ENCODE measurements around the gene CACNB2. TPM values are rescaled to one million over a fixed set of nuclear protein-coding genes. Genes with fewer than 3 reads are reported as not detected.

The CACNB2 gene
- total and polyA plus RNA-seq, 10 of the 15 experiments (the other 5 are each of a cell fraction or from before 2014, with no cell fraction given): 0.62 to 8.1 (median 1.2) TPM

DNA sequence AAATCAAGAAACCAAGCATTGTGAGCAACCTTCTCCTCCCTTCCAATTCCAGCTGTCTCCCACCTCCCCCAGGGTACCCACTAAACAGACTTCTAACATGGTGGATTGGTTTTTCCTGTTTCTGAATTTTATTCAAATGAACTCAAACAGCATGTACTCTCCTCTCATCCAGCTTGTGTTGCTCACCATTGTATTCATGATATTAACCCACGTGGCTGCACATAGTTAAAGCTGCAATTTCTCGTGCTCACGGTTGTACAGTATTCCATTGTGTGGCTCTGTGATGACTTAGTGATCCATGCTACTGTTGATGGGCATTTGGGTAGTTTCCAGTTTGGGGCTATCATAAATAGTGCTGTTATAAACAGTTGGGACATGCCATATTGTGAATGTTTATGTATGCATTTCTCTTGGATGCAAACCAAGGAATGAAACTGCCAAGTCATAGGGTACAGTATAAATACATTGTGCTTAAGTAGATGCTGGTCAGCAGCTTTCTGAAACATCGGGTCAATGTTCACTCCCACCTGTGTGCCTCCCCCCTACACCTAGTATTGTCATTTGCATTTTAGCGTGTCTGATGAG lies 124.3 kb downstream of the CACNB2 start:
- ChIA-PET CTCF (interaction anchor here (0.7 to 1.6 kb wide), 2 partner anchors 14 to 54 kb away, joined by 3 to 5 read pairs; no protein-coding TSS in a partner anchor), RAD21 (ENCODE audit: unreplicated experiment) (no interaction called here), POLR2A (no interaction called here), SMC1A (ENCODE audit: uncharacterized antibody, unreplicated experiment) (interaction anchor here (0.9 to 1.9 kb wide), 7 partner anchors 10 to 48 kb away, joined by 3 to 7 read pairs (median 3); no protein-coding TSS in a partner anchor)
- intact Hi-C loops (cut with micrococcal nuclease; ENCODE audit: unreplicated experiment) (no loop called here), in situ Hi-C loops (cut with MboI) (no loop called here)
- H4K20me1 ChIP-seq (ENCODE audit: control insufficient read depth, insufficient read depth): no peaks in the 10 kb centered on the region
- H3K4me2 ChIP-seq (ENCODE audit: control insufficient read depth, insufficient read depth): no peak overlapping the region
- H3K4me3 ChIP-seq: no peak overlapping the region
- no peaks in the 10 kb centered on the region for H3K36me3 ChIP-seq (ENCODE audit: control insufficient read depth in 2 of 2, insufficient read depth in 2 of 2, low read length in 1 of 2)
- no peaks in the 10 kb centered on the region for H3K4me1 ChIP-seq (ENCODE audit: control insufficient read depth, insufficient read depth, low read length)
- H3K9me3 ChIP-seq (replicated peaks; ENCODE audit: control insufficient read depth, insufficient read depth, low read length): no peaks in the 10 kb centered on the region
- no peaks in the 10 kb centered on the region for H3K79me2 ChIP-seq (ENCODE audit: control insufficient read depth, insufficient read depth, low read length)
- no peak overlapping the region for H3K27ac ChIP-seq (ENCODE audit: control insufficient read depth, insufficient read depth)
- H2AFZ ChIP-seq (ENCODE audit: control insufficient read depth, low read depth, low read length): no peak overlapping the region
- H3K27me3 ChIP-seq (replicated peaks in 1 of 2; ENCODE audit: control insufficient read depth in 2 of 2, insufficient read depth in 2 of 2, low read length in 1 of 2): no peaks in the 10 kb centered on the region
- 39% methylated on average over 5 of the region's 5 CpGs for WGBS (ENCODE audit: insufficient coverage, insufficient replicate concordance, low lambda C conversion rate, missing lambda C conversion rate)
- no peak overlapping the region for H3K9ac ChIP-seq (ENCODE audit: control insufficient read depth, insufficient read depth, low read length)
- BruUV-seq (replicated peaks): no TSS peak
- FAIRE-seq: no peak
- DNase-seq (ENCODE audit: low read depth, low spot score): no peak
- ATAC-seq: no peak
- TF ChIP-seq KDM1A (IDR thresholded peaks at IDR 0.05; ENCODE audit: borderline replicate concordance) (no peak), YY1 (IDR thresholded peaks at IDR 0.05; ENCODE audit: low read depth, low read length) (no peak), EGR1 (IDR thresholded peaks at IDR 0.05; ENCODE audit: borderline replicate concordance in 1 of 2, low read depth in 2 of 2, low read length in 2 of 2) (no peak), ZBTB33 (IDR thresholded peaks at IDR 0.05) (no peak), KLF5 (IDR thresholded peaks at IDR 0.05; ENCODE audit: partially characterized antibody) (no peak), ATF2 (IDR thresholded peaks at IDR 0.05; ENCODE audit: low read length) (no peak), BRCA1 (IDR thresholded peaks at IDR 0.05; ENCODE audit: low read depth, low read length) (no peak), SP1 (IDR thresholded peaks at IDR 0.05; ENCODE audit: low read depth, low read length) (no peak), SMAD1 (IDR thresholded peaks at IDR 0.05; ENCODE audit: low read depth, partially characterized antibody) (no peak), CBFB (IDR thresholded peaks at IDR 0.05; ENCODE audit: low read depth) (no peak)
- TF ChIP-seq, protein P1, sequence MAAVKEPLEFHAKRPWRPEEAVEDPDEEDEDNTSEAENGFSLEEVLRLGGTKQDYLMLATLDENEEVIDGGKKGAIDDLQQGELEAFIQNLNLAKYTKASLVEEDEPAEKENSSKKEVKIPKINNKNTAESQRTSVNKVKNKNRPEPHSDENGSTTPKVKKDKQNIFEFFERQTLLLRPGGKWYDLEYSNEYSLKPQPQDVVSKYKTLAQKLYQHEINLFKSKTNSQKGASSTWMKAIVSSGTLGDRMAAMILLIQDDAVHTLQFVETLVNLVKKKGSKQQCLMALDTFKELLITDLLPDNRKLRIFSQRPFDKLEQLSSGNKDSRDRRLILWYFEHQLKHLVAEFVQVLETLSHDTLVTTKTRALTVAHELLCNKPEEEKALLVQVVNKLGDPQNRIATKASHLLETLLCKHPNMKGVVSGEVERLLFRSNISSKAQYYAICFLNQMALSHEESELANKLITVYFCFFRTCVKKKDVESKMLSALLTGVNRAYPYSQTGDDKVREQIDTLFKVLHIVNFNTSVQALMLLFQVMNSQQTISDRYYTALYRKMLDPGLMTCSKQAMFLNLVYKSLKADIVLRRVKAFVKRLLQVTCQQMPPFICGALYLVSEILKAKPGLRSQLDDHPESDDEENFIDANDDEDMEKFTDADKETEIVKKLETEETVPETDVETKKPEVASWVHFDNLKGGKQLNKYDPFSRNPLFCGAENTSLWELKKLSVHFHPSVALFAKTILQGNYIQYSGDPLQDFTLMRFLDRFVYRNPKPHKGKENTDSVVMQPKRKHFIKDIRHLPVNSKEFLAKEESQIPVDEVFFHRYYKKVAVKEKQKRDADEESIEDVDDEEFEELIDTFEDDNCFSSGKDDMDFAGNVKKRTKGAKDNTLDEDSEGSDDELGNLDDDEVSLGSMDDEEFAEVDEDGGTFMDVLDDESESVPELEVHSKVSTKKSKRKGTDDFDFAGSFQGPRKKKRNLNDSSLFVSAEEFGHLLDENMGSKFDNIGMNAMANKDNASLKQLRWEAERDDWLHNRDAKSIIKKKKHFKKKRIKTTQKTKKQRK (IDR thresholded peaks at IDR 0.05; ENCODE audit: low read depth, low read length): no peak
- TF ChIP-seq, protein P2, sequence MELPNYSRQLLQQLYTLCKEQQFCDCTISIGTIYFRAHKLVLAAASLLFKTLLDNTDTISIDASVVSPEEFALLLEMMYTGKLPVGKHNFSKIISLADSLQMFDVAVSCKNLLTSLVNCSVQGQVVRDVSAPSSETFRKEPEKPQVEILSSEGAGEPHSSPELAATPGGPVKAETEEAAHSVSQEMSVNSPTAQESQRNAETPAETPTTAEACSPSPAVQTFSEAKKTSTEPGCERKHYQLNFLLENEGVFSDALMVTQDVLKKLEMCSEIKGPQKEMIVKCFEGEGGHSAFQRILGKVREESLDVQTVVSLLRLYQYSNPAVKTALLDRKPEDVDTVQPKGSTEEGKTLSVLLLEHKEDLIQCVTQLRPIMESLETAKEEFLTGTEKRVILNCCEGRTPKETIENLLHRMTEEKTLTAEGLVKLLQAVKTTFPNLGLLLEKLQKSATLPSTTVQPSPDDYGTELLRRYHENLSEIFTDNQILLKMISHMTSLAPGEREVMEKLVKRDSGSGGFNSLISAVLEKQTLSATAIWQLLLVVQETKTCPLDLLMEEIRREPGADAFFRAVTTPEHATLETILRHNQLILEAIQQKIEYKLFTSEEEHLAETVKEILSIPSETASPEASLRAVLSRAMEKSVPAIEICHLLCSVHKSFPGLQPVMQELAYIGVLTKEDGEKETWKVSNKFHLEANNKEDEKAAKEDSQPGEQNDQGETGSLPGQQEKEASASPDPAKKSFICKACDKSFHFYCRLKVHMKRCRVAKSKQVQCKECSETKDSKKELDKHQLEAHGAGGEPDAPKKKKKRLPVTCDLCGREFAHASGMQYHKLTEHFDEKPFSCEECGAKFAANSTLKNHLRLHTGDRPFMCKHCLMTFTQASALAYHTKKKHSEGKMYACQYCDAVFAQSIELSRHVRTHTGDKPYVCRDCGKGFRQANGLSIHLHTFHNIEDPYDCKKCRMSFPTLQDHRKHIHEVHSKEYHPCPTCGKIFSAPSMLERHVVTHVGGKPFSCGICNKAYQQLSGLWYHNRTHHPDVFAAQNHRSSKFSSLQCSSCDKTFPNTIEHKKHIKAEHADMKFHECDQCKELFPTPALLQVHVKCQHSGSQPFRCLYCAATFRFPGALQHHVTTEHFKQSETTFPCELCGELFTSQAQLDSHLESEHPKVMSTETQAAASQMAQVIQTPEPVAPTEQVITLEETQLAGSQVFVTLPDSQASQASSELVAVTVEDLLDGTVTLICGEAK (IDR thresholded peaks at IDR 0.05; ENCODE audit: borderline replicate concordance): no peak

All from GM12878 (cell line).